HG02642 (cell line): ENCODE measurements around the gene MAN2C1.
"Not testable (repeated sequence)": the region's sequence is repeated elsewhere in the genome, so short reads cannot be mapped to it uniquely, and the experiment has no call there.

ENCODE experiments used
- ATAC-seq: cut with Tn5 transposase; IDR thresholded peaks from one replicate; pipeline ENCODE4 v1.9.1; 2021; ENCODE audit warnings: mild to moderate bottlenecking; ENCODE audit not compliant: unreplicated experiment, poor library complexity

Gene MAN2C1

DNA sequence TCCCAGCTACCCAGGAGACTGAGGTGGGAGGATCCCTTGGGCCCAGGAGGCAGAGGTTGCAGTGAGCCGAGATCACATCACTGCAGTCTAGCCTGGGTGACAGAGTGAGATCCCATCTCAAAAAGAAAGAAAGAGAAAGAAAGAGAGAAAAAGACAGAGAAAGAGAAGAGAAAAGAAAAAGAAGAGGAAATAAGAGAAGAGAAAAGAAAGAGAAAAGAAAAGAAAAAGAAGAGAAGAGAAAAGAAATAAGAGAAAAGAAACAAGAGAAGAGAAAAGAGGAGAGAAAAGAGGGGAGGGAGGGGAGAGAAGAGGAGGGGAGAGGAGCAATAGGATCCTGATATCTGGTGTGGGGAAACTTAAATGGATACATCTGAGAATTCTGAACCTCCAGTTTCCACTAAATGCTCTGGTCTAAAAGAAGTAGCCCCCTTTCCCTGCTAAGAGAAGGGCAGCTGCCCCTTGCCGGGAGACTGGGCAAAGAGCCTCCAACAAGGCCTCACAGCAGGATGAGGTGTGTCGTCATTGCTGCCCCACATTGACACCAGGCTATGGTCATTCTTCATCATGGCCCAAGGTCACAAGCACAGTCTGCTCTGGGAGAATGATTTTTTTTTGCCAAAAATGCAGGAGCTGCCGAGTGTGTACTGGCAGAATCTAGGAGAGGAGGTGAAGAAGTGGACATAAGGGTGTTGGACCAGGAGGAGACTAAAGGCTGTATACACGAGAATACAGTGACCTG, 53.7 kb downstream of the MAN2C1 start:
- no peak for ATAC-seq

GRCh38 chr15:75313116-75313845, 55.1 kb downstream of the MAN2C1 start:
- no peak for ATAC-seq

GRCh38 chr15:75312548-75312947, 55.9 kb downstream of the MAN2C1 start:
- not testable (repeated sequence) for ATAC-seq

- ATAC-seq = no peak
Observed at GRCh38 chr15:75309711-75310110, 58.7 kb downstream of the MAN2C1 start.

DNA sequence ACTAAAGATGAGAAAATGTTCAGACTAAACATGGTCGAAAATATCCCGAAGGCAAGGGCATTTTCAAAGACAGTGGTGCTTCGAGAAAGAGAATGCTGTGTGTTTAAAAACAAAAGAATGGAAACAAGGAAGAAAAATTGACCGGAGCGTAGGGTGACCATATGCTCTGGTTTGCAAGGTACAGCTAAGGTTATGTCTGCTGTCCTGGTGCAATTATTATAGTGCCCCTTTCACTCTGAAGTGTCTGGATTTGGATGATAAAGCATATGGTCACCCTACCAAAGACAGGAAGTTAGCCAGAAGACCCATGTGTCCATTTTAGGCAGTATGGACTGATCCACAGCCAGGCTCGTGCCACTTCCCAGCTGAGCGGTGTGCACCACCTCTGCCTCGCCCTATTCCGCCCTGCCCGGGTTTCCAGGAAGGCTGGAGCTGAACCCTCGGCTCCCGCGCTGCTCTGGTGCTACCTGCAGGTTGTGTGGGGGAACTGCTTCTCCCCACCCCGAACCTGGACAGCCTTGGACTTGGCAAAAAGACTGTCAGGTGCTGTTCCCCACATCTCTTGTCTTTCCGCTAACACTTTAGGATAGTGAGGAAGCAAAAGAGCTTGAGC, 60.5 kb downstream of the MAN2C1 start:
- no peak for ATAC-seq

DNA sequence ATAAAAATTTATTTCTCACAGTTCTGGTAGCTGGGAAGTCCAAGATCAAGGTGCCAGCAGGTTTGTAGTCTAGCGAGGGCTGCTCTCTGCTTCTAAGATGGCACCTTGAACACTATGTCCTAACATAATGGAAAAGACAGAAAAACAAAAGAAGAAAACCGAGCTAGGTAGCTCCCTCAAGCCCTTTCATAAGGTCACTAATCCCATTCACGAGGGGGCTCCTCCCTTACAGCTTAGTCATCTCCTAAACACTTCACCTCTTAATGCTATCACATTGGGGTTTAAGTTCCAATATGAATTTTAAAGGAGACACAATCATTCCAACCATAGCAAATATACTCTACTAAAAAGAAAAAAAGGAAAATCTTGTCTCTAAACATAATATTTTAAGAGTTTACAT, 62.2 kb downstream of the MAN2C1 start:
- ATAC-seq = no peak
